HepG2 (cell line): ENCODE data around the gene NEK7. TPM values are rescaled to one million over a fixed set of nuclear protein-coding genes. Genes with fewer than 3 reads are reported as not detected.

Source experiments
- ATAC-seq: fragments of 200-7000 bp; cut with Tn5 transposase; 3 replicates; pipeline ENCODE4 v1.9.1; 2020; ENCODE audit warnings: mild to moderate bottlenecking, moderate library complexity
- BruUV-seq: library from RNA; stranded (reverse); fragments of 400-500 nt; replicated peaks from 2 replicates; lab custom pipeline; 2021; lab: Mats Ljungman, UMichigan
- CTCF ChIA-PET: fragments of 300-600 bp; formaldehyde crosslinking; extraction: SDS; loops from one replicate; lab custom pipeline; 2021; ENCODE audit warnings: low total read pairs, inconsistent platforms, low intra/inter-chr PET ratio; lab: Yijun Ruan, JAX
- POLR2A ChIA-PET: fragments of 350-600 bp; sonication (Branson Sonifier 250); formaldehyde crosslinking; loops from one replicate; lab custom pipeline; 2020; ENCODE audit warnings: antibody characterized with exemption, inconsistent platforms; lab: Yijun Ruan, JAX
- DNase-seq: peaks from one replicate; pipeline ENCODE4 v3.0.0-alpha.2; 2015; ENCODE audit warnings: low spot score
- FAIRE-seq: peaks from 3 replicates; lab custom pipeline; 2011; peaks lifted over from hg19 to GRCh38; lab: Jason Lieb, UNC
- H2AFZ ChIP-seq: one replicate; pipeline ENCODE4 v1.6.1; 2011; ENCODE audit warnings: low read length, inconsistent platforms
- H3K27ac ChIP-seq: fragments of 300-600 bp; 3 replicates; pipeline ENCODE4 v1.8.0; 2011; ENCODE audit warnings: mixed run types, mild to moderate bottlenecking, mixed read lengths, low read length, inconsistent platforms; ENCODE audit not compliant: insufficient read depth; ENCODE audit errors: extremely low read length
- H3K27me3 ChIP-seq, 2 experiments: fragments of 200-600 bp in 1 of 2; 2 replicates in 1 of 2; 3 replicates in 1 of 2; pipeline versions ENCODE4 v1.6.0 to v1.8.0; 2011; ENCODE audit warnings: low read length in 2 of 2, mild to moderate bottlenecking in 2 of 2, moderate library complexity in 2 of 2, inconsistent platforms in 1 of 2; ENCODE audit not compliant: insufficient read depth in 2 of 2, control insufficient read depth in 1 of 2
- H3K36me3 ChIP-seq, 2 experiments: fragments of 200-600 bp in 1 of 2; replicated peaks in 1 of 2; 2 replicates in 1 of 2; 3 replicates in 1 of 2; pipeline versions ENCODE4 v1.5.1 to v1.8.0; 2011; ENCODE audit warnings: low read length in 2 of 2, inconsistent platforms in 1 of 2; ENCODE audit not compliant: insufficient read depth in 2 of 2, control insufficient read depth in 1 of 2
- H3K4me1 ChIP-seq: 2 replicates; pipeline ENCODE4 v1.5.1; 2012; ENCODE audit warnings: low read length, inconsistent platforms; ENCODE audit not compliant: insufficient read depth
- H3K4me2 ChIP-seq: 2 replicates; pipeline ENCODE4 v1.6.0; 2011; ENCODE audit warnings: low read depth, low read length, inconsistent platforms
- H3K4me3 ChIP-seq, 3 experiments: fragments of 200-600 bp in 1 of 3; sonication (generic), shearing (Covaris generic) in 1 of 3; replicated peaks in 1 of 3; 2 replicates each; pipeline ENCODE4 v1.5.1; 2011 to 2016; ENCODE audit warnings: low read length in 3 of 3, inconsistent platforms in 2 of 3, low read depth in 2 of 3, mild to moderate bottlenecking in 2 of 3, control low read depth in 1 of 3, mixed read lengths in 1 of 3; ENCODE audit not compliant: insufficient read depth in 1 of 3
- H3K79me2 ChIP-seq: one replicate; pipeline ENCODE4 v1.6.1; 2011; ENCODE audit warnings: low read length, inconsistent platforms; ENCODE audit not compliant: insufficient read depth
- H3K9ac ChIP-seq: 2 replicates; pipeline ENCODE4 v1.6.0; 2011; ENCODE audit warnings: mild to moderate bottlenecking, low read depth, low read length, inconsistent platforms; ENCODE audit not compliant: insufficient read depth
- H3K9me3 ChIP-seq: 2 replicates; pipeline ENCODE4 v1.5.1; 2012; ENCODE audit warnings: mild to moderate bottlenecking, low read length
- H4K20me1 ChIP-seq: 2 replicates; pipeline ENCODE4 v1.6.0; 2011; ENCODE audit warnings: inconsistent platforms, mild to moderate bottlenecking, low read length, moderate library complexity; ENCODE audit not compliant: insufficient read depth
- CEBPB ChIP-seq: IDR thresholded peaks from 2 replicates; pipeline ENCODE4 v1.6.1; 2011; ENCODE audit warnings: low read depth, low read length, improper control_type of control experiment, borderline replicate concordance
- CENPBD1 ChIP-seq: sonication (generic); formaldehyde crosslinking; IDR thresholded peaks from 2 replicates; pipeline ENCODE4 v1.8.0; 2022; ENCODE audit warnings: missing genetic modification reagents, low read depth, mild to moderate bottlenecking, borderline replicate concordance
- ELF3 ChIP-seq: IDR thresholded peaks from 2 replicates; pipeline ENCODE4 v1.6.1; 2016; ENCODE audit warnings: missing genetic modification reagents, missing compliant biosample characterization
- MEIS1 ChIP-seq: sonication (generic); formaldehyde crosslinking; IDR thresholded peaks from 2 replicates; pipeline ENCODE4 v1.9.0; 2021; ENCODE audit warnings: mild to moderate bottlenecking, missing genetic modification reagents, moderate library complexity, borderline replicate concordance
- PCBP1 ChIP-seq: fragments of 200-400 bp; formaldehyde crosslinking; IDR thresholded peaks from 2 replicates; pipeline ENCODE4 v1.6.1; 2017; ENCODE audit warnings: mild to moderate bottlenecking, low read depth, low read length, borderline replicate concordance
- POGK ChIP-seq: sonication (generic); formaldehyde crosslinking; conservative IDR thresholded peaks from 2 replicates; pipeline ENCODE4 v1.8.0; 2022; ENCODE audit warnings: mild to moderate bottlenecking, moderate library complexity, missing genetic modification reagents
- ZNF10 ChIP-seq: sonication (generic); formaldehyde crosslinking; IDR thresholded peaks from 2 replicates; pipeline ENCODE4 v1.4.0; 2020; ENCODE audit warnings: mild to moderate bottlenecking, low read depth, missing genetic modification reagents, borderline replicate concordance
- ZNF180 ChIP-seq: sonication (generic); formaldehyde crosslinking; IDR thresholded peaks from 2 replicates; pipeline ENCODE4 v1.4.0; 2020; ENCODE audit warnings: low read depth, missing genetic modification reagents, borderline replicate concordance
- ZNF280D ChIP-seq: sonication (generic); formaldehyde crosslinking; IDR thresholded peaks from 2 replicates; pipeline ENCODE4 v1.5.1; 2020; ENCODE audit warnings: mild to moderate bottlenecking, missing genetic modification reagents
- in situ Hi-C: cut with HindIII; loops from 2 replicates; pipeline ENCODE4 v1.10.0; 2017; ENCODE audit warnings: low pct_unique_long_range_greater_than_20kb; ENCODE audit not compliant: extremely low pct_ligation_motif_present
- intact Hi-C: fragments of 100-400 bp; cut with micrococcal nuclease; formaldehyde crosslinking; loops from one replicate; pipeline ENCODE4 v1.10.0; 2022; ENCODE audit not compliant: unreplicated experiment
- polyA plus RNA-seq, 8 experiments: library from polyadenylated mRNA; depleted of rRNA in 3 of 8; stranded (reverse) in 7 of 8; unstranded in 1 of 8; fragments of >200 nt; fragmentation: Illumina TruSeq in 4 of 8; extraction: Trizol in 4 of 8; gene quantifications; 2 replicates each; pipeline versions ENCODE4 v1.2.1 to v1.2.3, GENCODE V29; 2011 to 2016; ENCODE audit warnings: low read depth in 4 of 8, missing spikeins in 1 of 8, mixed read lengths in 1 of 8; ENCODE audit not compliant: insufficient read depth in 1 of 8
- total RNA-seq, 5 experiments: library from RNA; depleted of rRNA; stranded (reverse); fragments of >200 nt; fragmentation: Illumina TruSeq; extraction: Trizol; gene quantifications; 2 replicates each; pipeline ENCODE4 v1.2.3, GENCODE V29; 2016; ENCODE audit warnings: low read depth in 1 of 5

Gene NEK7
- total and polyA plus RNA-seq, 2 of the 13 experiments (the other 11 are each of a cell fraction or from before 2014, with no cell fraction given): 18.1 to 19.2 TPM

- intact Hi-C loops (no loop called here), in situ Hi-C loops (no loop called here)
- Histone ChIP-seq H3K4me3 (no peak overlapping the region), H3K27me3 (no peaks in the 10 kb centered on the region), H2AFZ (no peak overlapping the region), H3K36me3 (no peaks in the 10 kb centered on the region), H3K4me2 (no peak overlapping the region), H4K20me1 (no peaks in the 10 kb centered on the region), H3K79me2 (peaks cover 42% of the 10 kb centered on the region), H3K9me3 (no peaks in the 10 kb centered on the region), H3K27ac (no peak overlapping the region), H3K9ac (no peak overlapping the region), H3K4me1 (peaks cover 6% of the 10 kb centered on the region; the same call in 1 of the 2 replicates)
- ChIA-PET CTCF (no interaction called here), POLR2A (no interaction called here)
- BruUV-seq: no TSS peak
- no peak for FAIRE-seq
- no peak for ATAC-seq
- TF ChIP-seq MEIS1 (no peak), CENPBD1 (no peak), ZNF10 (CRISPR knock-in tag) (no peak), ZNF180 (CRISPR knock-in tag) (no peak), CEBPB (no peak), ZNF280D (no peak), ELF3 (CRISPR knock-in tag) (no peak), POGK (CRISPR knock-in tag) (no peak), PCBP1 (no peak)
- no peak for DNase-seq
Measured at GRCh38 chr1:198173832-198174231, 17.0 kb downstream of the NEK7 start.
